ENCODE measurements around the gene FRAT1.

GRCh38 chr10:97312897-97313296 is 6.2 kb upstream of the FRAT1 start:
- no peak for TF ChIP-seq CTCF (IDR thresholded peaks at IDR 0.05)
- TF ChIP-seq POLR2AphosphoS5 (IDR thresholded peaks at IDR 0.05): no peak
- TF ChIP-seq POLR2A (IDR thresholded peaks at IDR 0.05): no peak

All from prostate gland (tissue), 2 donors.